NCI-H526 (cell line): Measurements from ENCODE around the gene MAN2C1.
A peak's percentile ranks its signal among the peaks of the same experiment; 100 is the strongest.
"Not testable (repeated sequence)": the region's sequence is repeated elsewhere in the genome, so short reads cannot be mapped to it uniquely, and the experiment has no call there.

Experiments
- DNase-seq, 2 experiments: peaks; one replicate each; lab custom pipeline; 2025; lab: John Stamatoyannopoulos, UW

The MAN2C1 gene

GRCh38 chr15:75367913-75368688 lies at the start of gene MAN2C1:
TSS of gene MAN2C1 (minus strand) at chr15:75368607. CDS start at chr15:75368583, 24 bp downstream.
- DNase-seq: peak; percentile 93 to 99

- DNase-seq: no peak
Observed at GRCh38 chr15:75416584-75416983, 48.2 kb upstream of the MAN2C1 start.

GRCh38 chr15:75410196-75410595 lies 41.8 kb upstream of the MAN2C1 start:
- DNase-seq: no peak

- DNase-seq: no peak
Observed at GRCh38 chr15:75407083-75407482, 38.7 kb upstream of the MAN2C1 start.

- no peak for DNase-seq
Observed at GRCh38 chr15:75403892-75404291, 35.5 kb upstream of the MAN2C1 start.

- DNase-seq: no peak
Observed at GRCh38 chr15:75397494-75397893, 29.1 kb upstream of the MAN2C1 start.

- no peak for DNase-seq
Observed at GRCh38 chr15:75389791-75390382, 21.5 kb upstream of the MAN2C1 start.

- DNase-seq: not testable (repeated sequence)
Observed at GRCh38 chr15:75383986-75384385, 15.6 kb upstream of the MAN2C1 start.

GRCh38 chr15:75380773-75381172 lies 12.4 kb upstream of the MAN2C1 start:
- DNase-seq: no peak

- no peak for DNase-seq
Observed at GRCh38 chr15:75371901-75372688, 3.7 kb upstream of the MAN2C1 start.

- no peak for DNase-seq
Observed at GRCh38 chr15:75371486-75371885, 3.1 kb upstream of the MAN2C1 start.

GRCh38 chr15:75369897-75370581 lies 1.6 kb upstream of the MAN2C1 start:
- no peak for DNase-seq

- DNase-seq: peak in 1 of 2 experiments; percentile 37
Observed at GRCh38 chr15:75368689-75369239, 357 bp upstream of the MAN2C1 start.

GRCh38 chr15:75367406-75367912 lies 948 bp downstream of the MAN2C1 start:
- DNase-seq: no peak

- no peak for DNase-seq
Observed at GRCh38 chr15:75367006-75367405, 1.4 kb downstream of the MAN2C1 start.

GRCh38 chr15:75366163-75366562 lies 2.2 kb downstream of the MAN2C1 start:
- DNase-seq: no peak

- DNase-seq: no peak
Observed at GRCh38 chr15:75364881-75365280, 3.5 kb downstream of the MAN2C1 start.

GRCh38 chr15:75363786-75364185 lies 4.6 kb downstream of the MAN2C1 start:
- no peak for DNase-seq

- DNase-seq: no peak
Observed at GRCh38 chr15:75362642-75363249, 5.7 kb downstream of the MAN2C1 start.

- DNase-seq: no peak
Observed at GRCh38 chr15:75361989-75362641, 6.3 kb downstream of the MAN2C1 start.
